Left renal pelvis (tissue), 4 donors: ENCODE results near the gene ITPKC. TPM values are rescaled to one million over a fixed set of nuclear protein-coding genes. Genes with fewer than 3 reads are reported as not detected.
A peak's percentile ranks its signal among the peaks of the same experiment; 100 is the strongest.

Experiments
- DNase-seq, 4 donors: peaks; one replicate each; pipeline ENCODE4 v3.0.0-alpha.2; 2013; ENCODE audit warnings: low read depth in 4 of 4, low spot score in 3 of 4
- polyA plus RNA-seq, 4 donors: library from polyadenylated mRNA; unstranded; fragments of 120-200 nt; gene quantifications; one replicate each; pipeline ENCODE4 v1.2.1, GENCODE V29; 2013; ENCODE audit not compliant: insufficient read length in 4 of 4

The ITPKC gene
- 10 to 100 TPM in 3 of 4 donors, 1 to 10 TPM in 1; 9.3 to 16.3 (median 12.9) TPM for polyA plus RNA-seq

GRCh38 chr19:40716482-40717324, at the start of gene ITPKC, which contains the start of gene COQ8B:
Gene ITPKC, plus strand, starts transcription at chr19:40717112. Its CDS starts 24 bp downstream, at chr19:40717136.
Gene COQ8B, minus strand, starts transcription at chr19:40716886. Its CDS starts 2,254 bp downstream, at chr19:40714632.
- peak; percentile 96 to 99 (median 97) for DNase-seq

GRCh38 chr19:40667602-40668001, 49.3 kb upstream of the ITPKC start:
- DNase-seq, result no peak

DNA sequence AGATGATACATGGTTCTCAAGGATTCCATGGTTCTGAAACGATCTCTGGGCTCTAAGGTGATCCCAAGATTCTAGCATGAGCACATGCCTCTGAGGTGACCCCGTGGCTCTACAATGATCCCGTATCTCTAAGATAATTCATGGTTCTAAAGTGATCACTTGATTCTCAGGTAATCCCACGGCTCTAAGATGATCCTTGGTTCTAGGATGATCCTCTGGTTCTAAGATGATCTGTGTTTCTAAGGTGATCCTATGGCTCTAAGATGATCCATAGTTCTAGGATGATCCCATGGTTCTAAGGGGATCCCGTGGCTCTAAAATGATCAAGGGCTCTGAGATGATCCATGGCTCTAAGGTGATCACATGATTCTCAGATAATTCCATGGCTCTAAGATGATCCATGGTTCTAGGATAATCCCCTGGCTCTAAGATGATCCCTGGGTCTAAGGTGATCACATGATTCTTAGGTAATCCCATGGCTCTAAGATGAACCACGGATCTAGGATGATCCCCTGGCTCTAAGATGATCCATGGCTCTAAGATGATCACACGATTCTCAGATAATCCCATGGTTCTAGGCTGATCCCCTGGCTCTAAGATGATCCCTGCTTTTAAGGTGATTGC, 47.8 kb upstream of the ITPKC start:
- DNase-seq, result no peak

DNA sequence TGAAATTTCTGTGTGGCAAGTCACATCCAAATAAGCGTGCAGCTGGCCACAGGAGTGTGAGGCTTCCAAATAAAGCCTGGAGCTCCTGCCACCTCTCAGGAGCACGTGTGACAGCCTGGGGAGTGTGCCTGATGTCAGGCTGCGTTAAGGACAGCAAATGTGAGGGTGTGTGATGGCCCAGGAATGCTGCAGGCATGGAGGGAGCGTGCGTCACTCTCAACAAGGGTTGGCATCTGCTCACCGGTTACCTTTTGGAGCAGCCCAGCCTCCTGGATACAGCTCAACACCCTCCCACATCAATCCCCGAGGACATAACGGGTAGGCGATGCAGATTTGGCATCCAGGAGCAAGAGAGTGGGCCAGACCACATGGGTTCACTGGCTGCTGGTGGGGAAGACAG, 45.5 kb upstream of the ITPKC start:
- DNase-seq, result no peak

DNA sequence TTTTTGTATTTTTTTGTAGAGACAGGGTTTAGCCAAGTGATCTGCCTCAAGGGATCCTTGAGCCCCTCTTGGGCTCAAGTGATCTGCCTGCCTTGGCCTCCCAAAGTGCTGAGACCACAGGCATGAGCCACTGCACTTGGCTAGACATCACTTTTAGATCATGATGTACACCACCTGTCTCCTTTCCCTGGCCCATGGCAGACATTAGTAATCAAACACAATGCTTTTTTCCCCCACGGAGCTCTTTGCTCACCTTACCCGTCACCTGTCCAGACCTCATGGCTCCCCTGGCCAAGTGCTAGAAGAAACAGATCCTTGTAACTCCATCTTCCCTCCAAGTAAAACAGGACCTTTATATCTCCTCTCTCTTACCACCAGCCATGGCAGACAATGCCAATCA, 44.9 kb upstream of the ITPKC start:
- no peak for DNase-seq

- DNase-seq, result no peak
Observed at GRCh38 chr19:40672573-40673299, 44.2 kb upstream of the ITPKC start.

GRCh38 chr19:40673397-40673796, 43.5 kb upstream of the ITPKC start:
- DNase-seq, result no peak

- no peak for DNase-seq
Observed at GRCh38 chr19:40674291-40674690, 42.6 kb upstream of the ITPKC start.

- DNase-seq, result no peak
Observed at GRCh38 chr19:40677156-40677555, 39.8 kb upstream of the ITPKC start.

DNA sequence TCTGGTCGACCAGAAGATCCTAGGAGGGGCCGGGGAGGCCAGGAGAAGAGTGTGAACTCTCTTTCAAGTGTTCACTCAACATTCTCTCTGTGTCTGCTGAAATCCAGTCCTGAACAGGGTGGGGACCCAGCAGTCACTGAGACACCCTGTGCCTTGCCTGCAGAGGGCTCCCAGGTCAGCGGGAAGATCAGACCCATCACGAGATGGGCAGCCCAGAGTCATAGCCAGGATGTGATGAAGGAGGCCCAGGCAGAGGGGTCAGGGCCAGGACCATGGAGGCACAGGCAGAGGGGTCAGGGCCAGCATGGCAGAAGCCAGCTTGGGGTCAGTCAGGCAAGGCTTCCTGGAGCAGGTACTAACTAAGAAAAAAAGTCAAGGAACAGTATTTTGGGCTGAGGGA, 35.9 kb upstream of the ITPKC start:
- DNase-seq, result no peak

- no peak for DNase-seq
Observed at GRCh38 chr19:40682431-40682964, 34.4 kb upstream of the ITPKC start.

DNA sequence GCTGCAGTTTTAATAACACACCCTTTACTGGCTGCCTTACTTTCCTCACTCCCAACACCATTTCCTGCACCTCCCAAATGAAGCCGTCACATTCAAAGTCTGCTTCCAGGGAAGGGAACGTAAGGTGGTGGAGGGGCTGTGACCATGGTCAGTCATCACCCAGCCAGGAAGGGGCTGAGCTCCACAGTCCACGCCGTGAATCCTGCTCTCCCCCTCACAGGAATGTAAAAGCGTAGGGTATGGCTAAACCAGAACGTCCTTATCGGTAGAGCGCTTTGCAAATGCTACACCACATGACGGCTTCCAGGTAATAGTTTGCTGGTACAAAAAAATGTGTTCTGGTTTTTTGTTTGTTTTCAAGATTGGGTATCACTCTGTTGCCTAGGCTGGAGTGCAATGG, 33.5 kb upstream of the ITPKC start:
- DNase-seq, result no peak

- no peak for DNase-seq
Observed at GRCh38 chr19:40684280-40684679, 32.6 kb upstream of the ITPKC start.

GRCh38 chr19:40685016-40685526, 31.8 kb upstream of the ITPKC start:
- DNase-seq, result no peak

- no peak for DNase-seq
Observed at GRCh38 chr19:40685563-40685962, 31.3 kb upstream of the ITPKC start.

- DNase-seq, result no peak
Observed at GRCh38 chr19:40686882-40687524, 29.9 kb upstream of the ITPKC start.

DNA sequence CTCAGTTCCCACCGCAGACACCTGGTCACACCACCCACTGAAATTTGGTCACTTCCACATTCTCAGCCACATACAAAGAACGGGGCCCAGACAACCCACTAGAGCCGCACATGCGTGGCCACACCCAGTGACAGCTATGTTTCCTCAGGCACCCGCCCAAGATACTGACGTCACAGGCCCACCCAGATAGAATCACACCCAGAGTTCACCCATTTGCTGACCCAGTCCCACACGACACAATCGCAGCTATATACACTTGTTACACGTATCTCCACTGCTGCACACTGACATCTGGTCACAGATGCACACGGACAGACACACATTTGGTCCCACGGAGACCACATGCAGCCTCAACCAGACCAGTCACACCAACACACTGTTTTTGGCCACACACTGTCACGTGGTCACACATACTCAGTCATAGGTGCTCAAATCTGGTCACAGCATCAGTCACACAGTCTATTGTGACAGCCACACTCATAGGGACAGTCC, 29.3 kb upstream of the ITPKC start:
- no peak for DNase-seq

DNA sequence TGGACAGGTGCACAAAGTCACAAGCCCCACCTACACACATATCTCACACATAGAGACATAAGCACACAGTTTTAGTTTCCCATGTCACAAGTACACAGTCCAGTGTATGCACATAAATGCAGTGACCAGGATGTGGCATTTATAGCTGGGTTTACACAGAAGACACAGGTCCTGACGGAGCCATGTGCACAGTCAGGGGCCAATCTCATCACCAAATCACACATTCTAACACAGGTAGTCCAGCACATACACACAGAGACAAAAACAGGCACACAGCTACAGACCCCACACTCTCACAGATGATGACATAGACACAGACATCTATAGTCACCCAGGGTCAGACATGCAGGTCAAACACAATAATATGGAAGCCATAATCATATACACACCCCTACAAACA, 28.6 kb upstream of the ITPKC start:
- no peak for DNase-seq

GRCh38 chr19:40688987-40689338, 27.9 kb upstream of the ITPKC start:
- DNase-seq, result no peak

DNA sequence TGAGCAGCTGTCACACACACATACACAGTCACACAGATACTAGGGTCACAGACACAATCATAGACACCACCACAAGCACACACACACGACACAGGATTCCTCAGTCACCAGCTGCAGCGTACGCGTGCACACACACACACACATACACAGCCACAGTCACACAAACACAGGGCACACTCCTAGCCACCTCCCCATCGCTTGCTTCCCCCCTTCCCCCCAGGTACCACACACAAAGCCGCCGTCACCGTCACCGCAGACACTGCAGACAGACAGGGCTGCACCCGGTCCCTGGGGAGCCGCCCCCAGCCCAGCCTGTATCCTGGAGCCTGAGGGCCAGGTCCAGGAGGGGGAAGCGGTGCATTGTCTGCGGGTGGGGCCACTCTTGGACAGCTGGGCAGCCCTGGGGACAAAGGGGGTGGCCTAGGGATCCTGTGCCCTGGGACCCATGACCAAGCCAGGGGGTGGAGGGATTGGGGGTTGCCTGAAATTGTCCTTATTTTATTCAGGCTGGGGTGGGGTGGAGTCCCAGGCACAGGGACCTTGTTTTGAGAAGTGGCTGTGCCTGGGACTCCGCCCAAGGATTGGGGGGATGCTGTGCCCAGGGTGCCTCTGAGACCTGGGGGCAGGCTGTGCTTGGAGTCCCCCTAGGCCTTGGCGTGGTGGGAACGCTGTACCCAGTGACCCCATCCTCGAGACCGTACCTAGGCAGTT, 27.4 kb upstream of the ITPKC start:
- DNase-seq, result no peak
